ENCODE measurements around the gene OPRL1.

DNA sequence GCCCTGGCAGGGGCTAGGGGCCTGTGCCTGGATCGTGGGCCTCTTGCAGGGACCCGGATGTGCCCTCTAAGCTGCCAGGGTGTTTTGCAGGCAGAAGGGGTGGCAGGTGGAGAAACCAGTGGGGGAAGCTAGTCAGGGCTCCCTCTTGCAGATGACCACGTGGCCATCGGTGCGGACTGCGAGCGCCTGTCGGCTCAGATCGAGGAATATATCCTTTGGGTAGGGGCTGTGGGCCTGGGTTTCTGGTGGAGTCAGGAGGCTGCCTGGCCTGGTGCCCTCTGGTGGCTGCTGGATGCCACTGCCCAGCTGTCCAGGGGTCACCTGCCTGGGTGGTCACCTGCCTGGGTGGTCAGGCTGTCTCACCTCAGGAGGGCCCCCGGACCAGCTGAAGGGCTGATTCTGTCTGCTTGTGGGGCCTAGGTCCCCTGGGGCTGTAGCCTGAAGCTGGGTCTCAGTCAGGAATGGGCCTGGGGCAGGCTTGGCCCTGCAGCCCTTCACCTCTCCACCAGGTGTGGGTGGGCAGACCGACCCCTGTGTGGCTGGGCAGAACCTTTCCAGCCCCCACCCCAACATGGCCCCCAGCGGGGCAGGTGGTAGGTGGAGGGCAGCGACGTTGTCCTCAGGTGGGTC, 10.2 kb upstream of the OPRL1 start:
- TF ChIP-seq, protein P1, sequence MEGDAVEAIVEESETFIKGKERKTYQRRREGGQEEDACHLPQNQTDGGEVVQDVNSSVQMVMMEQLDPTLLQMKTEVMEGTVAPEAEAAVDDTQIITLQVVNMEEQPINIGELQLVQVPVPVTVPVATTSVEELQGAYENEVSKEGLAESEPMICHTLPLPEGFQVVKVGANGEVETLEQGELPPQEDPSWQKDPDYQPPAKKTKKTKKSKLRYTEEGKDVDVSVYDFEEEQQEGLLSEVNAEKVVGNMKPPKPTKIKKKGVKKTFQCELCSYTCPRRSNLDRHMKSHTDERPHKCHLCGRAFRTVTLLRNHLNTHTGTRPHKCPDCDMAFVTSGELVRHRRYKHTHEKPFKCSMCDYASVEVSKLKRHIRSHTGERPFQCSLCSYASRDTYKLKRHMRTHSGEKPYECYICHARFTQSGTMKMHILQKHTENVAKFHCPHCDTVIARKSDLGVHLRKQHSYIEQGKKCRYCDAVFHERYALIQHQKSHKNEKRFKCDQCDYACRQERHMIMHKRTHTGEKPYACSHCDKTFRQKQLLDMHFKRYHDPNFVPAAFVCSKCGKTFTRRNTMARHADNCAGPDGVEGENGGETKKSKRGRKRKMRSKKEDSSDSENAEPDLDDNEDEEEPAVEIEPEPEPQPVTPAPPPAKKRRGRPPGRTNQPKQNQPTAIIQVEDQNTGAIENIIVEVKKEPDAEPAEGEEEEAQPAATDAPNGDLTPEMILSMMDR (IDR thresholded peaks at IDR 0.05) = peak; percentile 97
- no peak for TF ChIP-seq POLR2AphosphoS5 (IDR thresholded peaks at IDR 0.05; ENCODE audit: low read depth, low read length)
- TF ChIP-seq, protein P2, sequence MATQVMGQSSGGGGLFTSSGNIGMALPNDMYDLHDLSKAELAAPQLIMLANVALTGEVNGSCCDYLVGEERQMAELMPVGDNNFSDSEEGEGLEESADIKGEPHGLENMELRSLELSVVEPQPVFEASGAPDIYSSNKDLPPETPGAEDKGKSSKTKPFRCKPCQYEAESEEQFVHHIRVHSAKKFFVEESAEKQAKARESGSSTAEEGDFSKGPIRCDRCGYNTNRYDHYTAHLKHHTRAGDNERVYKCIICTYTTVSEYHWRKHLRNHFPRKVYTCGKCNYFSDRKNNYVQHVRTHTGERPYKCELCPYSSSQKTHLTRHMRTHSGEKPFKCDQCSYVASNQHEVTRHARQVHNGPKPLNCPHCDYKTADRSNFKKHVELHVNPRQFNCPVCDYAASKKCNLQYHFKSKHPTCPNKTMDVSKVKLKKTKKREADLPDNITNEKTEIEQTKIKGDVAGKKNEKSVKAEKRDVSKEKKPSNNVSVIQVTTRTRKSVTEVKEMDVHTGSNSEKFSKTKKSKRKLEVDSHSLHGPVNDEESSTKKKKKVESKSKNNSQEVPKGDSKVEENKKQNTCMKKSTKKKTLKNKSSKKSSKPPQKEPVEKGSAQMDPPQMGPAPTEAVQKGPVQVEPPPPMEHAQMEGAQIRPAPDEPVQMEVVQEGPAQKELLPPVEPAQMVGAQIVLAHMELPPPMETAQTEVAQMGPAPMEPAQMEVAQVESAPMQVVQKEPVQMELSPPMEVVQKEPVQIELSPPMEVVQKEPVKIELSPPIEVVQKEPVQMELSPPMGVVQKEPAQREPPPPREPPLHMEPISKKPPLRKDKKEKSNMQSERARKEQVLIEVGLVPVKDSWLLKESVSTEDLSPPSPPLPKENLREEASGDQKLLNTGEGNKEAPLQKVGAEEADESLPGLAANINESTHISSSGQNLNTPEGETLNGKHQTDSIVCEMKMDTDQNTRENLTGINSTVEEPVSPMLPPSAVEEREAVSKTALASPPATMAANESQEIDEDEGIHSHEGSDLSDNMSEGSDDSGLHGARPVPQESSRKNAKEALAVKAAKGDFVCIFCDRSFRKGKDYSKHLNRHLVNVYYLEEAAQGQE (IDR thresholded peaks at IDR 0.05; ENCODE audit: insufficient read depth in 1 of 2, low read depth in 2 of 2, low read length in 1 of 2) = no peak

All from Panc1 (cell line).